OCI-LY7 (cell line): ENCODE results near the gene LRBA. TPM values are rescaled to one million over a fixed set of nuclear protein-coding genes. Genes with fewer than 3 reads are reported as not detected.

Source experiments
- BruUV-seq: library from RNA; stranded (reverse); fragments of 400-500 nt; replicated peaks from 2 replicates; lab custom pipeline; 2021; lab: Mats Ljungman, UMichigan
- CTCF ChIA-PET: fragments of 300-600 bp; sonication (Branson Sonifier 250); formaldehyde crosslinking; loops from one replicate; lab custom pipeline; 2022; ENCODE audit warnings: antibody characterized with exemption; ENCODE audit not compliant: unreplicated experiment; lab: Charles Lee
- POLR2A ChIA-PET: fragments of 300-600 bp; sonication (Branson Sonifier 250); formaldehyde crosslinking; loops from one replicate; lab custom pipeline; 2022; ENCODE audit warnings: antibody characterized with exemption; lab: Charles Lee
- DNase-seq: peaks from one replicate; pipeline ENCODE4 v3.0.0-alpha.2; 2015; ENCODE audit warnings: low spot score
- H2AFZ ChIP-seq: fragments of 200-600 bp; sonication (generic), shearing (Covaris generic); 2 replicates; pipeline ENCODE4 v1.6.1; 2014; ENCODE audit warnings: mild to moderate bottlenecking, antibody characterized with exemption, low read length, moderate library complexity
- H3K27ac ChIP-seq: fragments of 200-600 bp; sonication (generic); 2 replicates; pipeline ENCODE4 v1.5.1; 2014; ENCODE audit warnings: mixed run types, low read depth, mild to moderate bottlenecking, moderate library complexity, low read length, inconsistent platforms; ENCODE audit not compliant: poor library complexity, severe bottlenecking
- H3K36me3 ChIP-seq: fragments of 200-600 bp; sonication (generic); 2 replicates; pipeline ENCODE4 v1.6.1; 2014; ENCODE audit warnings: mild to moderate bottlenecking, antibody characterized with exemption, low read length, moderate library complexity, mixed read lengths; ENCODE audit not compliant: insufficient read depth
- H3K4me1 ChIP-seq: fragments of 200-600 bp; sonication (generic); 2 replicates; pipeline ENCODE4 v1.5.1; 2014; ENCODE audit warnings: mild to moderate bottlenecking, low read length; ENCODE audit not compliant: insufficient read depth, poor library complexity, severe bottlenecking
- H3K4me2 ChIP-seq: fragments of 200-600 bp; sonication (generic); 2 replicates; pipeline ENCODE4 v1.6.1; 2014; ENCODE audit warnings: mild to moderate bottlenecking, low read length
- H3K4me3 ChIP-seq: fragments of 200-600 bp; sonication (generic); 2 replicates; pipeline ENCODE4 v1.5.1; 2014; ENCODE audit warnings: mild to moderate bottlenecking, low read depth, low read length; ENCODE audit not compliant: poor library complexity, severe bottlenecking
- H3K79me2 ChIP-seq: fragments of 200-600 bp; sonication (generic); 2 replicates; pipeline ENCODE4 v1.6.1; 2016; ENCODE audit warnings: low read depth, mild to moderate bottlenecking, low read length, moderate library complexity, mixed read lengths; ENCODE audit not compliant: insufficient read depth
- H3K9me2 ChIP-seq: fragments of 200-600 bp; sonication (generic); 2 replicates; pipeline ENCODE4 v1.6.1; 2016; ENCODE audit warnings: mild to moderate bottlenecking, low read length, mixed read lengths; ENCODE audit not compliant: insufficient read depth
- H3K9me3 ChIP-seq: fragments of 200-600 bp; sonication (generic); 2 replicates; pipeline ENCODE4 v1.6.1; 2014; ENCODE audit warnings: mild to moderate bottlenecking, mixed run types, low read length, mixed read lengths
- H4K20me1 ChIP-seq: fragments of 200-600 bp; sonication (generic); 2 replicates; pipeline ENCODE4 v1.6.1; 2014; ENCODE audit warnings: mild to moderate bottlenecking, antibody characterized with exemption, low read length, moderate library complexity, mixed read lengths; ENCODE audit not compliant: insufficient read depth
- EZH2phosphoT487 ChIP-seq: fragments of 200-600 bp; sonication (generic); IDR thresholded peaks from 2 replicates; pipeline ENCODE4 v1.6.1; 2018; ENCODE audit warnings: low read depth, borderline replicate concordance, mild to moderate bottlenecking, mixed run types, antibody characterized with exemption, low read length, moderate library complexity, mixed read lengths
- intact Hi-C: fragments of 100-400 bp; cut with micrococcal nuclease; formaldehyde crosslinking; loops from one replicate; pipeline ENCODE4 v1.10.0; 2022; ENCODE audit not compliant: unreplicated experiment
- total RNA-seq, 2 experiments: library from RNA; depleted of rRNA in 1 of 2; stranded (reverse); fragments of >200 nt in 1 of 2; shearing (Covaris generic) in 1 of 2; gene quantifications; 2 replicates each; pipeline ENCODE4 v1.2.3, GENCODE V29; 2014 to 2022
- TF ChIP-seq, protein P1 (sequence below): fragments of 200-600 bp; sonication (generic); conservative IDR thresholded peaks from 2 replicates; pipeline ENCODE4 v1.5.1; 2014; ENCODE audit warnings: mild to moderate bottlenecking, antibody characterized with exemption, low read length, moderate library complexity, mixed read lengths

Gene LRBA
- total RNA-seq, 2 experiments from 2014 or later = 60.4 to 66.7 TPM

DNA sequence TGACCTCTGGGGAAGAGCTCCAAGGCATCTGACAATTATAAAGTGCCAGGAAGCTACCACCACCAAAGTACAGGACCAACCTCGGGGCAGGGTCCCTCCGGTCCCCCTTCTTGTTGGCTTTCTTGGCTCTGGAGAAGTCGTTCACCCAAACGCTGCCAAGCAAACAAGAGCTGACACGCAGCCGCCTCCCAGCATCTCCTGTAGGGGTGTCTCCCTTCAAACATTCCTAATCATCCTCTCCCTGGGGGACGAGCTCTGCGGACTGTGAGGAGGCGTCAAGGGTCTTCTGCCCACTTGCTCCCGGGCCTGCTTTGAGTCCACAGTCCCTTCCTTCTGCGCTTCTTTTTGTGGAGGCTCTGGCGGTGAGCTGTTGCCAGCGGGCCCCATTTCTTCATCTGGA, 592.0 kb downstream of the LRBA start:
- no peak overlapping the region for H3K4me3 ChIP-seq
- ChIA-PET POLR2A (no interaction called here), CTCF (no interaction called here)
- H3K36me3 ChIP-seq = no peaks in the 10 kb centered on the region
- no peaks in the 10 kb centered on the region for H3K9me3 ChIP-seq
- TF ChIP-seq, protein P1, sequence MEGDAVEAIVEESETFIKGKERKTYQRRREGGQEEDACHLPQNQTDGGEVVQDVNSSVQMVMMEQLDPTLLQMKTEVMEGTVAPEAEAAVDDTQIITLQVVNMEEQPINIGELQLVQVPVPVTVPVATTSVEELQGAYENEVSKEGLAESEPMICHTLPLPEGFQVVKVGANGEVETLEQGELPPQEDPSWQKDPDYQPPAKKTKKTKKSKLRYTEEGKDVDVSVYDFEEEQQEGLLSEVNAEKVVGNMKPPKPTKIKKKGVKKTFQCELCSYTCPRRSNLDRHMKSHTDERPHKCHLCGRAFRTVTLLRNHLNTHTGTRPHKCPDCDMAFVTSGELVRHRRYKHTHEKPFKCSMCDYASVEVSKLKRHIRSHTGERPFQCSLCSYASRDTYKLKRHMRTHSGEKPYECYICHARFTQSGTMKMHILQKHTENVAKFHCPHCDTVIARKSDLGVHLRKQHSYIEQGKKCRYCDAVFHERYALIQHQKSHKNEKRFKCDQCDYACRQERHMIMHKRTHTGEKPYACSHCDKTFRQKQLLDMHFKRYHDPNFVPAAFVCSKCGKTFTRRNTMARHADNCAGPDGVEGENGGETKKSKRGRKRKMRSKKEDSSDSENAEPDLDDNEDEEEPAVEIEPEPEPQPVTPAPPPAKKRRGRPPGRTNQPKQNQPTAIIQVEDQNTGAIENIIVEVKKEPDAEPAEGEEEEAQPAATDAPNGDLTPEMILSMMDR = no peak
- TF ChIP-seq EZH2phosphoT487 = no peak
- no peaks in the 10 kb centered on the region for H3K9me2 ChIP-seq
- DNase-seq = no peak
- H2AFZ ChIP-seq = no peak overlapping the region
- intact Hi-C loops = no loop called here
- no peak overlapping the region for H3K27ac ChIP-seq
- no peaks in the 10 kb centered on the region for H3K4me1 ChIP-seq
- no TSS peak for BruUV-seq
- H3K4me2 ChIP-seq = no peak overlapping the region
- no peaks in the 10 kb centered on the region for H3K79me2 ChIP-seq
- H4K20me1 ChIP-seq = no peaks in the 10 kb centered on the region

DNA sequence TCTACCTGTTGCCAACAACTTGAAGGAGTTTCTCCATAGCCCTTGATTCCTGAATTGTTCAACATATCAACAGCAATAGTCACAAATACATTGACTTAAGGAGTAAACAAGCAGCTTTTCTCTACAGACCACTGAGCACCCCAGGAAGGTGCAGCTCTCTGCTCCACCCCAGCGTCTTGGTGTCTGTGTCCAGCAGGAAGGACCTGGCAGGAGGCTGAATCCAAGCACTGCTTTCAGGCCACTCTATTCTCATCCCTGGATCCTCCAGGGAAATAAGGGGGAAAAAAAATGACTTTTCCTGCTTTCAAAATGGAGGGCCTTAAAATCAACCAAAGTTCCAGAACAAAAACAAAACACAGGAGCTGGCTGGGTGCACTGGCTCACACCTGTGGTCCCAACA, 593.5 kb downstream of the LRBA start:
- Histone ChIP-seq H3K4me2 (no peak overlapping the region), H3K9me3 (no peaks in the 10 kb centered on the region), H4K20me1 (no peaks in the 10 kb centered on the region), H3K36me3 (no peaks in the 10 kb centered on the region), H3K79me2 (no peaks in the 10 kb centered on the region), H3K9me2 (no peaks in the 10 kb centered on the region), H3K4me1 (no peaks in the 10 kb centered on the region), H2AFZ (no peak overlapping the region), H3K27ac (no peak overlapping the region), H3K4me3 (no peak overlapping the region)
- no peak for DNase-seq
- BruUV-seq = no TSS peak
- intact Hi-C loops = no loop called here
- POLR2A ChIA-PET = no interaction called here
- CTCF ChIA-PET = no interaction called here
- no peak for TF ChIP-seq EZH2phosphoT487
- TF ChIP-seq, protein P1 = no peak

DNA sequence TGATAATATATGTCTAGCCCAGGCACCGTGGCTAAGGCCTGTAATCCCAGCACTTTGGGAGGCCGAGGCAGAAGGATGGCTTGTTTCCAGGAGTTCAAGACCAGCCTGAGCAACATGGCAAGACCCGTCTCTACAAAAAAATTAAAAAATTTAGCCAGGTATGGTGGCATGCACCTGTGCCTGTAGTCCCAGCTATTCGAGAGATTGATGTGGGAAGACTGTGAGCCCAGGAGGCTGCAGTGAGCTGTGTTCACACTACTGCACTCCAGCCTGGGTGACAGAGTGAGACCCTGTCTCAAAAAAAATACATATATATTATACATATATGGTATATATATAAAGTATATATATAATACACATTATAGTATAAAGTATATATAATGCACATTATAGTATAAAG, 595.1 kb downstream of the LRBA start:
- BruUV-seq = no TSS peak
- no peak overlapping the region for H2AFZ ChIP-seq
- no peaks in the 10 kb centered on the region for H3K79me2 ChIP-seq
- no peak for TF ChIP-seq EZH2phosphoT487
- TF ChIP-seq, protein P1 = no peak
- H3K36me3 ChIP-seq = no peaks in the 10 kb centered on the region
- DNase-seq = no peak
- no peak overlapping the region for H3K4me2 ChIP-seq
- no peaks in the 10 kb centered on the region for H3K9me2 ChIP-seq
- H3K27ac ChIP-seq = no peak overlapping the region
- no peaks in the 10 kb centered on the region for H4K20me1 ChIP-seq
- no peak overlapping the region for H3K4me3 ChIP-seq
- intact Hi-C loops = no loop called here
- no peaks in the 10 kb centered on the region for H3K4me1 ChIP-seq
- ChIA-PET POLR2A (no interaction called here), CTCF (no interaction called here)
- no peaks in the 10 kb centered on the region for H3K9me3 ChIP-seq
